ENCODE measurements around the gene NHERF2.
A peak's percentile ranks its signal among the peaks of the same experiment; 100 is the strongest.

NHERF2 gene

DNA sequence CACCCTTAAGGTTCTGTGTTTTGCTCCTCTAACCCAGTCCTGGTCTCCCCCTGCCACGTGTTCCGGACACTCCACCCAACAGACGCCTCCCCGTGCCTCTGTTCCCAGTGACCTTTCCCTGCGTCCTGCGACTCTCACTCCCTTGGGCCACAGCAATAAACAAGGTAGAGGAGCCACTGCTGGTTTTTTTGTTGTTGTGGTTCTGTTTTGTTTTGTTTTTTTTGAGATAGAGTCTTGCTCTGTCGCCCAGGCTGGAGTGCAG, 10.8 kb upstream of the NHERF2 start:
- TF ChIP-seq, protein P1, sequence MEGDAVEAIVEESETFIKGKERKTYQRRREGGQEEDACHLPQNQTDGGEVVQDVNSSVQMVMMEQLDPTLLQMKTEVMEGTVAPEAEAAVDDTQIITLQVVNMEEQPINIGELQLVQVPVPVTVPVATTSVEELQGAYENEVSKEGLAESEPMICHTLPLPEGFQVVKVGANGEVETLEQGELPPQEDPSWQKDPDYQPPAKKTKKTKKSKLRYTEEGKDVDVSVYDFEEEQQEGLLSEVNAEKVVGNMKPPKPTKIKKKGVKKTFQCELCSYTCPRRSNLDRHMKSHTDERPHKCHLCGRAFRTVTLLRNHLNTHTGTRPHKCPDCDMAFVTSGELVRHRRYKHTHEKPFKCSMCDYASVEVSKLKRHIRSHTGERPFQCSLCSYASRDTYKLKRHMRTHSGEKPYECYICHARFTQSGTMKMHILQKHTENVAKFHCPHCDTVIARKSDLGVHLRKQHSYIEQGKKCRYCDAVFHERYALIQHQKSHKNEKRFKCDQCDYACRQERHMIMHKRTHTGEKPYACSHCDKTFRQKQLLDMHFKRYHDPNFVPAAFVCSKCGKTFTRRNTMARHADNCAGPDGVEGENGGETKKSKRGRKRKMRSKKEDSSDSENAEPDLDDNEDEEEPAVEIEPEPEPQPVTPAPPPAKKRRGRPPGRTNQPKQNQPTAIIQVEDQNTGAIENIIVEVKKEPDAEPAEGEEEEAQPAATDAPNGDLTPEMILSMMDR (IDR thresholded peaks at IDR 0.05; ENCODE audit: low read depth, low read length, missing control alignments), result no peak
- DNase-seq (ENCODE audit: low read depth), result no peak
- H3K4me3 ChIP-seq (ENCODE audit: low read depth, low read length), result no peak overlapping the region

DNA sequence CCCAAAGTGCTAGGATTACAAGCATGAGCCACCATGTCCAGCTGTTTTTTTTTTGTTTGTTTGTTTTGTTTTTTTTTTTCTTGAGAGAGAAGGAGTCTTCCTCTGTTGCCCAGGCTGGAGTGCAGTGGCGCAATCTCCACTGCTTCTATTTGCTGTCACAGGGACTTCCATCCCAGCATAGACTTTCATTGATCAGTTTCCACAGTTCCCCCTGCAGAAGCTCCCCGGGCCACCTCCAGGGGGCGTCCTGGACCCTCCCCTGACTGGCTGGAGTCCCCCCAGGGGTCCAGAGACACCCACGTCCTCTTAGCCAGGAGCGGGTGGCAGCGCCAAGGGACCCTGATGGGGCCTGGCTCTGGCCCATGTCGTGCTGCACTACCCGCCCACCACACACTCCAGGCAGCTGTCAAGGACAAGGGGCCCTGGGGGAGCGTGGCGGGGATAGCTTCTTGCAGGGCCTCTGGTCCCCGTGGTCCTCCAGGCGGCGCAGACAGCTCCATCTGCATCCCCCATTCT, 10.2 kb upstream of the NHERF2 start:
- DNase-seq (ENCODE audit: low read depth), result no peak
- H3K4me3 ChIP-seq (ENCODE audit: low read depth, low read length), result no peak overlapping the region
- TF ChIP-seq, protein P1 (IDR thresholded peaks at IDR 0.05; ENCODE audit: low read depth, low read length, missing control alignments), result peak; percentile 62

DNA sequence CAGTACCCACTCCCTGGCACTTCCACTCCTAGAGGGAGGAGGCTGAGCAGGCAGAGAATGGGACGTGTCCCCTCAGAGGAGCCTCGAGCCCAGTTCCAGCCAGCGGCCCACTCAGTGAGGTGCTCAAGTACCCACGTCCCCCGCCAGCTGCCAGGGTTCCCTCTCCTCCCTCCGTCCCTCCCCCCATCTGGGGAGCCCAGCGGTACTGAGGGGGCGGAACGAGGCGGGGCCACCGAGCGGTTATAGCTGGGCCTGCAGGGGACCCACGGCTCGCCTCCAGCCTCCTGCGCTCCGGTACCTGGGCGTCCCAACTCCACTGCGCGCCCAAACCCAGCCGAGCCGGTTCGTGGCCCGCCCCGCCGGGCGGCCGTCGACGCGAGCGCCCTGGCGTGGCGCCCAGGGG, 7.2 kb upstream of the NHERF2 start, which contains the start of gene NPW:
TSS of gene NPW (plus strand) at position 268 of the 403 bp plus-strand sequence.
- no peak within 1 kb of the TSS for H3K4me3 ChIP-seq (ENCODE audit: low read depth, low read length)
- TF ChIP-seq, protein P1 (IDR thresholded peaks at IDR 0.05; ENCODE audit: low read depth, low read length, missing control alignments), result no peak
- DNase-seq (ENCODE audit: low read depth), result no peak

DNA sequence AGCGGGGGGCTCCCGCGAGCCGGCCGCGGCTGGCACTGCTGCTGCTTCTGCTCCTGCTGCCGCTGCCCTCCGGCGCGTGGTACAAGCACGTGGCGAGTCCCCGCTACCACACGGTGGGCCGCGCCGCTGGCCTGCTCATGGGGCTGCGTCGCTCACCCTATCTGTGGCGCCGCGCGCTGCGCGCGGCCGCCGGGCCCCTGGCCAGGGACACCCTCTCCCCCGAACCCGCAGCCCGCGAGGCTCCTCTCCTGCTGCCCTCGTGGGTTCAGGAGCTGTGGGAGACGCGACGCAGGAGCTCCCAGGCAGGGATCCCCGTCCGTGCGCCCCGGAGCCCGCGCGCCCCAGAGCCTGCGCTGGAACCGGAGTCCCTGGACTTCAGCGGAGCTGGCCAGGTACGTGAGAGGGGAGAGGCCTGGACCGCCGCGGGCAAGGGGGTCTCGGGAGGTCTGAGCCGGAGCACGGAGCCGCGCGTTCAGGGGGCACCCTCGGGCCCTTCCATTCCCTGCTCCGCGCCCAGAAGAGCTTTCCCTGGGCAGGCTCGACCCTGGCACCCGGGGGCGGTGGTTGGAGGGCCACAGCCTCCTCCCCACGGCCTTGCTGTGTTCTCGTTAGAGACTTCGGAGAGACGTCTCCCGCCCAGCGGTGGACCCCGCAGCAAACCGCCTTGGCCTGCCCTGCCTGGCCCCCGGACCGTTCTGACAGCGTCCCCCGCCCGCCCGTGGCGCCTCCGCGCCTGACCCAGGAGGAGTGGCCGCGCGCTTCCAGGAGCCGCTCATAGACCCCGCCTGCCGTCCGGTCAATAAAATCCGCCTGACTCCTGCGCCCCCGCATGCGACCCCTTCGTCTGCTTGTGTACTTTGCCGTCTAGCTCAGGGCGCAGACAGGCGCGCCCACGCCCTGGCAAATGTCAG, 6.5 kb upstream of the NHERF2 start:
- no peak for DNase-seq (ENCODE audit: low read depth)
- TF ChIP-seq, protein P1 (IDR thresholded peaks at IDR 0.05; ENCODE audit: low read depth, low read length, missing control alignments), result no peak
- no peak overlapping the region for H3K4me3 ChIP-seq (ENCODE audit: low read depth, low read length)

DNA sequence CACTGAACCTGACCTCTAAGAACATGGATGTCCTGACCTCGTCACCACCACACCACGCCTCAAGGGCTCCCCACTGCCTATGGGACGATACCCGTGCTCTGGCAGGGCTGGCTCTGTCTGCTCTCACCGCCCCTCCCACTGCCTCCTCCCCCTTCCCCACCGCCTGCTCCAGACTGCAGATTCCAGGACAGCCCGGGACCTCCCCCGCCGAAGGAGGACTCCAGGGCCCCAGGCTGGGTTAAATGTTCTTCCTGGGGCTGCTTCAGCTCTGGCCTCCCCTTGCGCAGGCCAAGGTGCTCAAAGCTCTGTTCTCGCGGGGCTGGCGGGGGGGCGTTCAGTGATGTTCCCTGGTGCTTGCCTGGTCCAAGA, 4.0 kb upstream of the NHERF2 start:
- DNase-seq (ENCODE audit: low read depth), result no peak
- H3K4me3 ChIP-seq (ENCODE audit: low read depth, low read length), result peak overlapping the region; percentile 30
- TF ChIP-seq, protein P1 (IDR thresholded peaks at IDR 0.05; ENCODE audit: low read depth, low read length, missing control alignments), result no peak

DNA sequence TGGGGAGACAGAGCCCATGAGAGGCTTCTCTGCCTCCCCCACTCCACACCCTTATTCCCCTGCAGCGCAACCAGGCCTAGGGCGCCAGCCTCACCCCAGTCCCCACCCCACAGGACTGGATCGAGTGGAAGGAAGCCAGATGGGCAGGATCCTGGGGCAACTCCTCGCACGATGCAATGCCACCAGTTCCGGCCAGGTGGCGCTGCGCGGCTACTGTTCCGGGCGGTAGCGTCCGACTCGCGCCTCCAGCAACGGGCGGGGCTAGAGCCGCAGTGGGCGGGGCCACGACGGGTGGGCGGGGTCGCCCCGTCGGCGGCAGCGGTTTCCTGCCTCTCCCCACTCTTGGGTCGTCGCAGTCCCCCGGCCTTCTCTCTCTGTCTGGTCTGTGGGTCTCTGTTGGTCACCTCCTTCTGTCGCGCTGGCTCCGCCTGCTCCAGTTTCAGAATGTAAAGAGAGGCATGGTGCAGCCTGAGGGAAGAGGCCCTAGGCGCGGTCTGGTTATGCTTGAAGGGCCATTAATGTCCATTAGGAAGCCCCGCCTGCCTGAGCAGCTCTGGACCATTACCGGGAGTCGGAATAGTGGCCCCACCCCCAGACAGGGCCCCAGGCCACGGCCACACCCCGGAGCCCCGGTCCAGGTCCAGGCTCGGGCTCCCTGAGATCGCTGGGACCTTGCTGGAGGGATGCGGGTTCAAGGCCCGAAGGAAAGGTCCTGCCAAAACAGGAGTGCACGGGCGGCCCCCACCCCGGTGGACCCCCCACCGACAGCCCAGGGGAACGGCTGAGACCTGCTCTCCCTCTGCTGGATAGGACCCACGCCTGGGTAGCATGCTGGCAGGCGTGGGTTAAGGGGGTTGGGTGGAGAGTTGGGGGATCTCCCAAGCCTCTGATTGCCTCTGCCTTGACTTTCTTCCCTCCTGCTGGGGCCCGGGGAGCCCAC, 3.3 kb upstream of the NHERF2 start:
- peak; percentile 45 for DNase-seq (ENCODE audit: low read depth)
- TF ChIP-seq, protein P1 (IDR thresholded peaks at IDR 0.05; ENCODE audit: low read depth, low read length, missing control alignments), result peak; percentile 97
- H3K4me3 ChIP-seq (ENCODE audit: low read depth, low read length), result peak overlapping the region; percentile 30
